ENCODE results near the gene TUBB. TPM values are rescaled to one million over a fixed set of nuclear protein-coding genes. Genes with fewer than 3 reads are reported as not detected.

The TUBB gene
- total RNA-seq, 4 donors from 2014 or later: 119 to 179 (median 156) TPM

- intact Hi-C loops (cut with DNase I; ENCODE audit: low total_unique reads): loop anchor here (1.0 kb wide), 1 partner anchor 44 kb away; no protein-coding TSS in a partner anchor
- WGBS, 2 donors: 10 to 11% methylated on average over 30 to 31 of the region's 31 CpGs
- DNase-seq (ENCODE audit: low spot score in 2 of 2): peak; percentile 73 to 97
- TF ChIP-seq POLR2A (IDR thresholded peaks at IDR 0.05) (no peak), CTCF (IDR thresholded peaks at IDR 0.05) (peak in 2 of 3 donors; percentile 7 to 97)
- no peak overlapping the region for H3K4me3 ChIP-seq (ENCODE audit: low read depth, poor library complexity, severe bottlenecking)
Measured at GRCh38 chr6:30678964-30679726, 41.0 kb upstream of the TUBB start.

GRCh38 chr6:30679765-30680535 lies 40.2 kb upstream of the TUBB start:
- TF ChIP-seq CTCF (IDR thresholded peaks at IDR 0.05): no peak
- TF ChIP-seq POLR2A (IDR thresholded peaks at IDR 0.05): no peak
- intact Hi-C loops (cut with DNase I; ENCODE audit: low total_unique reads): no loop called here
- DNase-seq (ENCODE audit: low spot score in 2 of 2): no peak
- no peak overlapping the region for H3K4me3 ChIP-seq (ENCODE audit: low read depth, poor library complexity, severe bottlenecking)
- WGBS, 2 donors: 47 to 66% methylated on average over 7 of the region's 7 CpGs

- intact Hi-C loops (cut with DNase I; ENCODE audit: low total_unique reads): no loop called here
- WGBS, 2 donors: 27 to 29% methylated on average over 4 of the region's 4 CpGs
- no peak for DNase-seq (ENCODE audit: low spot score in 2 of 2)
- no peak overlapping the region for H3K4me3 ChIP-seq (ENCODE audit: low read depth, poor library complexity, severe bottlenecking)
- no peak for TF ChIP-seq CTCF (IDR thresholded peaks at IDR 0.05)
- TF ChIP-seq POLR2A (IDR thresholded peaks at IDR 0.05): no peak
Measured at GRCh38 chr6:30681766-30682142, 38.4 kb upstream of the TUBB start.

GRCh38 chr6:30682143-30683117 lies 37.7 kb upstream of the TUBB start:
- peak overlapping the region; percentile 44 for H3K4me3 ChIP-seq (ENCODE audit: low read depth, poor library complexity, severe bottlenecking)
- TF ChIP-seq CTCF (IDR thresholded peaks at IDR 0.05): no peak
- TF ChIP-seq POLR2A (IDR thresholded peaks at IDR 0.05): no peak
- DNase-seq (ENCODE audit: low spot score in 2 of 2): peak; percentile 82 to 97
- WGBS, 2 donors: 7 to 12% methylated on average over 11 of the region's 11 CpGs
- intact Hi-C loops (cut with DNase I; ENCODE audit: low total_unique reads): no loop called here

- WGBS, 2 donors: 1 to 2% methylated on average over 7 of the region's 7 CpGs
- H3K4me3 ChIP-seq (ENCODE audit: low read depth, poor library complexity, severe bottlenecking): peak overlapping the region; percentile 44
- DNase-seq (ENCODE audit: low spot score in 2 of 2): no peak
- TF ChIP-seq CTCF (IDR thresholded peaks at IDR 0.05) (no peak), POLR2A (IDR thresholded peaks at IDR 0.05) (no peak)
- intact Hi-C loops (cut with DNase I; ENCODE audit: low total_unique reads): no loop called here
Measured at GRCh38 chr6:30683183-30683979, 36.8 kb upstream of the TUBB start.
